Large intestine (tissue), 3 donors: ENCODE data around the gene AADACL3. TPM values are rescaled to one million over a fixed set of nuclear protein-coding genes. Genes with fewer than 3 reads are reported as not detected.
"Not testable (repeated sequence)": the region's sequence is repeated elsewhere in the genome, so short reads cannot be mapped to it uniquely, and the experiment has no call there.

ENCODE experiments used
- DNase-seq, 2 donors: peaks; one replicate each; pipeline versions ENCODE4 v3.0.0 to v3.0.0-alpha.2; 2013
- H3K27ac ChIP-seq: one replicate; pipeline ENCODE4 v1.5.1; 2013; ENCODE audit warnings: low read length
- H3K27me3 ChIP-seq: 2 replicates; pipeline ENCODE4 v1.6.1; 2013; ENCODE audit warnings: low read length; ENCODE audit not compliant: control insufficient read depth, insufficient read depth
- H3K36me3 ChIP-seq: 2 replicates; pipeline ENCODE4 v1.6.1; 2013; ENCODE audit warnings: low read length; ENCODE audit not compliant: control insufficient read depth, insufficient read depth
- H3K4me1 ChIP-seq: one replicate; pipeline ENCODE4 v1.6.1; 2013; ENCODE audit warnings: low read length; ENCODE audit not compliant: control insufficient read depth, insufficient read depth
- H3K4me3 ChIP-seq: one replicate; pipeline ENCODE4 v1.5.1; 2013; ENCODE audit warnings: low read length
- H3K9me3 ChIP-seq: one replicate; pipeline ENCODE4 v1.6.1; 2013; ENCODE audit warnings: mild to moderate bottlenecking, low read depth, low read length, moderate library complexity; ENCODE audit not compliant: control insufficient read depth
- WGBS: methylation state at CpG from one replicate; pipeline ENCODE4 v1.1.5; 2013; ENCODE audit warnings: low lambda C conversion rate; ENCODE audit not compliant: insufficient coverage; 5-methylcytosine and 5-hydroxymethylcytosine counted together
- polyA plus RNA-seq: library from polyadenylated mRNA; unstranded; fragments of 120-200 nt; gene quantifications from one replicate; pipeline ENCODE4 v1.2.1, GENCODE V29; 2013

Gene AADACL3
- polyA plus RNA-seq, 1 donor, result not detected

DNA sequence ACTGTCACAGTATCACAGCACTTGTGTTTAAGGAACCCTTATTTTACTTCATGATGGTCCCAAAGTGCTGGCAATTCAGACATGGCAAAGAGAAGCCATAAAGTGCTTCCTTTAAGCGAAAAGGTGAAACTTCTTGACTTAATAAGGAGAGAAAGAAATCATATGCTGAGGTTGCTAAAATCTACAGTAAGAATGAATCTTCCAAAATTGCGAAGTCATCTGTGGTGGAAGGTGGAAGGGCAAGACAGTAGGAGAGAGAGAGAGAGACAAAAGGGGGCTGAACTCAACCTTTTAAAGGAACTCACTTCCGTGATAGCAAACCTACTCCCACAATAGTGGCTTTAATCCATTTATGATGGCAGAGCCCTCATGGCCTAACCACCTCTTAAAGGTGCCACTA, 19.3 kb upstream of the AADACL3 start:
- Histone ChIP-seq H3K4me3 (no peak overlapping the region), H3K27ac (no peak overlapping the region), H3K9me3 (no peaks in the 10 kb centered on the region), H3K36me3 (no peaks in the 10 kb centered on the region), H3K27me3 (no peaks in the 10 kb centered on the region), H3K4me1 (no peaks in the 10 kb centered on the region)
- 100% methylated on average over 2 of the region's 3 CpGs for WGBS
- no peak for DNase-seq

GRCh38 chr1:12697397-12697796, 18.5 kb upstream of the AADACL3 start:
- WGBS, result no CpG with 5 or more reads among the region's 3 CpGs
- H3K4me1 ChIP-seq, result no peaks in the 10 kb centered on the region
- H3K27ac ChIP-seq, result no peak overlapping the region
- H3K36me3 ChIP-seq, result no peaks in the 10 kb centered on the region
- no peaks in the 10 kb centered on the region for H3K27me3 ChIP-seq
- H3K9me3 ChIP-seq, result no peaks in the 10 kb centered on the region
- DNase-seq, result no peak
- no peak overlapping the region for H3K4me3 ChIP-seq

GRCh38 chr1:12703821-12704451, 12.0 kb upstream of the AADACL3 start:
- no peak for DNase-seq
- H3K4me1 ChIP-seq, result peaks cover 4% of the 10 kb centered on the region
- H3K4me3 ChIP-seq, result no peak overlapping the region
- H3K36me3 ChIP-seq, result no peaks in the 10 kb centered on the region
- WGBS, result 91% methylated on average over 4 of the region's 6 CpGs
- H3K27ac ChIP-seq, result no peak overlapping the region
- no peaks in the 10 kb centered on the region for H3K27me3 ChIP-seq
- peaks cover 8% of the 10 kb centered on the region for H3K9me3 ChIP-seq

GRCh38 chr1:12706061-12706460, 9.8 kb upstream of the AADACL3 start:
- H3K9me3 ChIP-seq, result peaks cover 8% of the 10 kb centered on the region
- DNase-seq, result no peak
- peaks cover 16% of the 10 kb centered on the region for H3K4me1 ChIP-seq
- no peak overlapping the region for H3K4me3 ChIP-seq
- H3K27me3 ChIP-seq, result no peaks in the 10 kb centered on the region
- H3K36me3 ChIP-seq, result no peaks in the 10 kb centered on the region
- WGBS, result no CpG with 5 or more reads among the region's 3 CpGs
- no peak overlapping the region for H3K27ac ChIP-seq

- DNase-seq, result peak; percentile 70 to 85
- WGBS, result 24% methylated on average over 2 of the region's 4 CpGs
- Histone ChIP-seq H3K9me3 (peaks cover 6% of the 10 kb centered on the region), H3K36me3 (no peaks in the 10 kb centered on the region), H3K4me3 (no peak overlapping the region), H3K27ac (peak overlapping the region; percentile 50), H3K4me1 (peaks cover 16% of the 10 kb centered on the region), H3K27me3 (no peaks in the 10 kb centered on the region)
These were observed 7.4 kb upstream of the AADACL3 start for GRCh38 chr1:12708396-12709090.

- H3K4me3 ChIP-seq, result no peak overlapping the region
- H3K27me3 ChIP-seq, result no peaks in the 10 kb centered on the region
- peaks cover under 1% of the 10 kb centered on the region for H3K9me3 ChIP-seq
- no CpG with 5 or more reads among the region's 1 CpG for WGBS
- H3K36me3 ChIP-seq, result no peaks in the 10 kb centered on the region
- peak overlapping the region; percentile 50 for H3K27ac ChIP-seq
- peaks cover 16% of the 10 kb centered on the region for H3K4me1 ChIP-seq
- DNase-seq, result peak; percentile 52 to 75
These were observed 6.8 kb upstream of the AADACL3 start for GRCh38 chr1:12709091-12709491.

DNA sequence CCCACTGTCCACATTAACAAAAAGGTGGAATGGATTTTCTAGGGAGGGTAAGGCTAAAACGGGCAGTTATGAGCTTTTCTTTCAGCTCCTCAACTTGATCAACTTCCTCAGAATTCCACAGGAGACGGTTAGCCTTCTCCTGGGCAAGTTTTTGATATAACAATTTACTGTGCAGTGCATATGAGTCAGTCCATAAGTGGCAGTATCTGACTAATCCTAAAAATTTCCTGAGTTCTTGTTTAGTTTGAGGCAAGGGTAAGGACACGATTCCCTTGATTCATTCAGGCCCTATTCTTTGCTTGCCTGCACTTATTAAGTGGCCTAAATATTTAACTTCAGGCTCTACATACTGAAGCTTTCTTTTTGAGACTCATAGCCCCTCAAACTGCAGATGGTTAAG, 6.2 kb upstream of the AADACL3 start:
- Histone ChIP-seq H3K9me3 (no peaks in the 10 kb centered on the region), H3K4me3 (no peak overlapping the region), H3K4me1 (peaks cover 16% of the 10 kb centered on the region), H3K27me3 (no peaks in the 10 kb centered on the region), H3K36me3 (no peaks in the 10 kb centered on the region), H3K27ac (peak overlapping the region; percentile 50)
- no peak for DNase-seq
- no CpG with 5 or more reads among the region's 3 CpGs for WGBS

- Histone ChIP-seq H3K9me3 (no peaks in the 10 kb centered on the region), H3K27ac (no peak overlapping the region), H3K36me3 (no peaks in the 10 kb centered on the region), H3K4me1 (peaks cover 16% of the 10 kb centered on the region), H3K4me3 (no peak overlapping the region), H3K27me3 (no peaks in the 10 kb centered on the region)
- WGBS, result no CpG with 5 or more reads among the region's 3 CpGs
- DNase-seq, result no peak
These were observed 4.4 kb upstream of the AADACL3 start for GRCh38 chr1:12711536-12711935.

GRCh38 chr1:12712076-12712475, 3.8 kb upstream of the AADACL3 start:
- H3K27ac ChIP-seq, result no peak overlapping the region
- peaks cover 16% of the 10 kb centered on the region for H3K4me1 ChIP-seq
- no peaks in the 10 kb centered on the region for H3K27me3 ChIP-seq
- no peak overlapping the region for H3K4me3 ChIP-seq
- DNase-seq, result no peak
- no CpG with 5 or more reads among the region's 1 CpG for WGBS
- no peaks in the 10 kb centered on the region for H3K9me3 ChIP-seq
- H3K36me3 ChIP-seq, result no peaks in the 10 kb centered on the region

- H3K27ac ChIP-seq, result no peak overlapping the region
- H3K9me3 ChIP-seq, result no peaks in the 10 kb centered on the region
- 100% methylated on average over 1 of the region's 8 CpGs for WGBS
- H3K27me3 ChIP-seq, result no peaks in the 10 kb centered on the region
- no peak overlapping the region for H3K4me3 ChIP-seq
- peaks cover 13% of the 10 kb centered on the region for H3K4me1 ChIP-seq
- H3K36me3 ChIP-seq, result no peaks in the 10 kb centered on the region
- DNase-seq, result no peak
These were observed 3.0 kb upstream of the AADACL3 start for GRCh38 chr1:12712929-12713328.

GRCh38 chr1:12713651-12714050, 2.3 kb upstream of the AADACL3 start:
- not testable (repeated sequence) for H3K27ac ChIP-seq, H3K4me3 ChIP-seq, H3K27me3 ChIP-seq, H3K9me3 ChIP-seq, DNase-seq, H3K36me3 ChIP-seq
- H3K4me1 ChIP-seq, result peaks cover 13% of the 10 kb centered on the region
- WGBS, result 100% methylated on average over 1 of the region's 5 CpGs
